ENCODE results near the gene LRMDA. TPM values are rescaled to one million over a fixed set of nuclear protein-coding genes. Genes with fewer than 3 reads are reported as not detected.
"Not testable (repeated sequence)": the region's sequence is repeated elsewhere in the genome, so short reads cannot be mapped to it uniquely, and the experiment has no call there.

LRMDA gene
- total RNA-seq, 3 donors from 2014 or later = 9.4 to 14.9 (median 10.3) TPM

DNA sequence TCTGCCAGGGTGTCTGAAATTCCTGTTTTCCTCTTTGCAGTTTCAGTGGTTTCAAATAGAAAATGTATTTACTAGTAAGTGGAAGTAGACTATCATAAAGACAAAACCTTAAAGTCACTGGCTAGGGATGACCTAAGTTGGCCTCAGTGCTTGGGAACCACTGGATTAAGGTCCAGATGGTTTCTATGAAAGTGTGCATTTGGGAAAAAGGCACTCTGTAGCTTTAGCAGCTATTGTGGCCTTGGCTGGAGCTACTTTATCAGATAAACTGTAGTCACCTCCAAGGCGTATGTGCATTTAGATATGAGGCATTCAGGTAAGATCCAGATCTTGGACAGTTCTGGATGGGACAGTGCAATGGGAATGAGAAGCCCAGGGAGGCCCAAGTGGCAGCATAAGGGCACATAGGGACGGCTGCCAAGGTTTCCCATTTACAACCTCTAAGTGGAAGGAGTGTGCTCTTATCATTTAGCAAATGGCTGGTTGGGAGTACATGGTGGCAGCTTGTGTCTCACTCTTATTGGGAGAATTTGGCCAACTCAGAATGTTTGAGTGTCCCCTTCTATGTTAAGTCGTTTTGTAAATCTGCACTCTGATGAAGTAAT lies 185.6 kb downstream of the LRMDA start:
- H3K36me3 ChIP-seq (ENCODE audit: low read depth) = no peaks in the 10 kb centered on the region
- ATAC-seq (no peak), DNase-seq (peak in 1 of 3 donors; percentile 28)
- TF ChIP-seq, protein P1, sequence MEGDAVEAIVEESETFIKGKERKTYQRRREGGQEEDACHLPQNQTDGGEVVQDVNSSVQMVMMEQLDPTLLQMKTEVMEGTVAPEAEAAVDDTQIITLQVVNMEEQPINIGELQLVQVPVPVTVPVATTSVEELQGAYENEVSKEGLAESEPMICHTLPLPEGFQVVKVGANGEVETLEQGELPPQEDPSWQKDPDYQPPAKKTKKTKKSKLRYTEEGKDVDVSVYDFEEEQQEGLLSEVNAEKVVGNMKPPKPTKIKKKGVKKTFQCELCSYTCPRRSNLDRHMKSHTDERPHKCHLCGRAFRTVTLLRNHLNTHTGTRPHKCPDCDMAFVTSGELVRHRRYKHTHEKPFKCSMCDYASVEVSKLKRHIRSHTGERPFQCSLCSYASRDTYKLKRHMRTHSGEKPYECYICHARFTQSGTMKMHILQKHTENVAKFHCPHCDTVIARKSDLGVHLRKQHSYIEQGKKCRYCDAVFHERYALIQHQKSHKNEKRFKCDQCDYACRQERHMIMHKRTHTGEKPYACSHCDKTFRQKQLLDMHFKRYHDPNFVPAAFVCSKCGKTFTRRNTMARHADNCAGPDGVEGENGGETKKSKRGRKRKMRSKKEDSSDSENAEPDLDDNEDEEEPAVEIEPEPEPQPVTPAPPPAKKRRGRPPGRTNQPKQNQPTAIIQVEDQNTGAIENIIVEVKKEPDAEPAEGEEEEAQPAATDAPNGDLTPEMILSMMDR (IDR thresholded peaks at IDR 0.05) = no peak
- no peaks in the 10 kb centered on the region for H3K4me1 ChIP-seq (ENCODE audit: low read depth)
- no peak overlapping the region for H3K4me3 ChIP-seq
- H3K9me3 ChIP-seq = no peaks in the 10 kb centered on the region
- intact Hi-C loops (cut with DNase I, micrococcal nuclease) = no loop called here

DNA sequence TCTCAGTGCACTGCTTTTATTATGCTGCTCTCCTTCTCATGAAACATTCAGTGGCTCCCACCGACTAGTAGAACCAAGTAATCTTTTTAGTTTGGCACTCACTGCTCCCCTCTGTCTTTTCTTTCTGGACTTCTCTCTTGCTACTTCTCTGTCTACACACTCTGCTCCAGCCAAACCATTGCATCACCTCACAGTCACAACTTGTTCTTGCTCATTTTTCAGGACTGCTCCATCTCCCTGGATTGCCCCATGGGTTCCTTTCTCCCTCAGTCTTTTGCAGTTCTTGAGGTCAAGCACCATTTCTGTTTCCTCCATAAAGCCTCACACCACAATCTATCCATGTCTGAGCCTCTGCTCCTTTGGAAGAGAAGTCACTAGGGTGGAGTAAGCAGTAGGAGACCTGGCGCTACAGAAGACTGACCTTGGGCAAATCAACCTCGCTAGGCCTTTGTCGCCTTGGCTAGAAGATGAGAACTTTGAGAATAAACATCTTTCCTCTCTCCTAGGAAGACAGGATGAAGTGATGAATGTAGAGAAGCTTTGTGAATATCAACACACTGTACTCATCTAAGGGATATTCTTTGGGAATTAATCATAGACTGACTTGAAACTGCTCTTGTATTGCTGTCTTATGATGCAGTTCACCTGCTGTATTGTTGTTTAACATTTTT lies 186.2 kb downstream of the LRMDA start:
- Histone ChIP-seq H3K4me1 (ENCODE audit: low read depth) (no peaks in the 10 kb centered on the region), H3K4me3 (no peak overlapping the region), H3K36me3 (ENCODE audit: low read depth) (no peaks in the 10 kb centered on the region), H3K9me3 (no peaks in the 10 kb centered on the region)
- intact Hi-C loops (cut with DNase I, micrococcal nuclease) = no loop called here
- ATAC-seq = peak; percentile 30
- TF ChIP-seq, protein P1 (IDR thresholded peaks at IDR 0.05) = no peak
- DNase-seq = no peak

DNA sequence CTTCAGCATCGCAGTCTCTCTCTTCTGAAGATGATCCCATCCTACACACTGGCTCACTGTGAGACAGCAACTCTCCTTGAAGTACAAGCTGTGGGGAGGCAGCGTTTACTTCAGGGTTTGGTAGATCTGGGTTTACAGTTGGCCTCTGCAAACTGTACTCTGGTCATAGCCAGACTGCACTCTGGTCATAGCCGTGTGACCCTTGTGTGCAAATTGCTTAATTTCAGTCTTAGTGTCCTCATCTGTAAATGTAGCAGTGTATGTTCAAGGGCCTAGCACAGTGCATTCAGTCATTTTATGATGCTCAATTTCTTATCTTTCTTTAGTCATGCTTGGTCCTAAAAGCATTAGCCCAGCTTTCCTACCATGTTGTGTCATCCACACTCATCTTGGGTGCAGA lies 188.2 kb downstream of the LRMDA start:
- intact Hi-C loops (cut with DNase I, micrococcal nuclease) = no loop called here
- no peak for ATAC-seq
- no peaks in the 10 kb centered on the region for H3K4me1 ChIP-seq (ENCODE audit: low read depth)
- no peak overlapping the region for H3K4me3 ChIP-seq
- no peaks in the 10 kb centered on the region for H3K9me3 ChIP-seq
- TF ChIP-seq, protein P1 (IDR thresholded peaks at IDR 0.05) = no peak
- H3K36me3 ChIP-seq (ENCODE audit: low read depth) = no peaks in the 10 kb centered on the region
- no peak for DNase-seq

DNA sequence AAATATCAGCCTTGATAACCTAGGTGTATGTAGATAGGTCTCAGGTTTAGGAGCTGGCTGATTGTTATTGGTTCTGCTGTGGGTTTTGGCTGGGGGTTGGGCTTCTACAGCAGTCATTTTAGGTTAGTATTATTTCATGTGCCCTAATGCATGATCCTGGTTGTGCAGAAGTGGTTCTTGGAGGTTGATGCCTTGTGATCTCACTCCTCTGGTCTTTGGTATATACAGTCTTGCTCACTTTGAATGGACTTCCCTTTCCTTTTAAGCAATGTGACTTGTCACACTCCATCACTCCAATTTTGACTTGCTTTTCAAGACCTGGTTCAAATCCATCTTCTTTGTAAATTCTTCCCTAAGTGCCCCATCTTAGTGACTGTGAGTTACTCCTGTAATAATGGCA lies 188.9 kb downstream of the LRMDA start:
- intact Hi-C loops (cut with DNase I, micrococcal nuclease) = no loop called here
- DNase-seq (no peak), ATAC-seq (no peak)
- H3K36me3 ChIP-seq (ENCODE audit: low read depth) = no peaks in the 10 kb centered on the region
- TF ChIP-seq, protein P1 (IDR thresholded peaks at IDR 0.05) = no peak
- no peaks in the 10 kb centered on the region for H3K9me3 ChIP-seq
- H3K4me1 ChIP-seq (ENCODE audit: low read depth) = no peaks in the 10 kb centered on the region
- H3K4me3 ChIP-seq = no peak overlapping the region

DNA sequence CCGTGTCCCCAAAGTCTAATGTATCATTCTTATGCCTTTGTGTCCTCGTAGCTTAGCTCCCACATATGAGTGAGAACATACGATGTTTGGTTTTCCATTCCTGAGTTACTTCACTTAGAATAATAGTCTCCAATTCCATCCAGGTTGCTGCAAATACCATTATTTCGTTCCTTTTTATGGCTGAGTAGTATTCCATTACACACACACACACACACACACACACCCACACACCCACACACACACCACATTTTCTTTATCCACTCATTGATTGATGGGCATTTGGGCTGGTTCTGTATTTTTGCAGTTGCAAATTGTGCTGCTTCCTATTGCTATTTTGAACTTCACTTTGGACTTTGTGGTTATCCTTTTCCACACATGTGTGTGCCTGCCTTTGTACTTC lies 189.6 kb downstream of the LRMDA start:
- H3K9me3 ChIP-seq; H3K36me3 ChIP-seq (ENCODE audit: low read depth); H3K4me1 ChIP-seq (ENCODE audit: low read depth); H3K4me3 ChIP-seq; intact Hi-C loops (cut with DNase I, micrococcal nuclease); ATAC-seq; DNase-seq: not testable (repeated sequence)

DNA sequence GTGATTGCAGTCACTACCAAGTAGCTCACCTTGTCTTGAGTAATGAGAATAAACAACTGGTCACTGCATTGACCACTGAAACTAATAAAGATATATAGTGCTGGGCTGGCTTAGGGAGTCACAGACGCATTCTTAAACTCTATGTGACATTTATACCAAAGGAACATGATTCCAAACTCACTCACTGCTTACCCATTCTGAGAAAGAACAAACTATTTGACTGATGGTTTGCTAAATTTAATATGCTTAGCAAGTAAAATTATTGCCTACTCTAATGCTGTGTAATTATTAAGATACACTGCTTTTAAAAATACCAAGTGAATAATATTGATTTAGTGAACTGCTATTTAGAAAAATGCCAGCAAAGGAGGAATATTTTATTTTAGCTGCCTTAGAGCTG lies 191.1 kb downstream of the LRMDA start:
- TF ChIP-seq, protein P1 (IDR thresholded peaks at IDR 0.05) = no peak
- no peak overlapping the region for H3K4me3 ChIP-seq
- intact Hi-C loops (cut with DNase I, micrococcal nuclease) = no loop called here
- no peaks in the 10 kb centered on the region for H3K4me1 ChIP-seq (ENCODE audit: low read depth)
- H3K36me3 ChIP-seq (ENCODE audit: low read depth) = no peaks in the 10 kb centered on the region
- DNase-seq (no peak), ATAC-seq (no peak)
- no peaks in the 10 kb centered on the region for H3K9me3 ChIP-seq

Data from mucosa of descending colon (tissue), 3 donors.